Activated naive CD8-positive, alpha-beta T cell treated with anti-CD3 and anti-CD28 coated beads, Interleukin-2, amount 50 U/mL, for 16 hours (primary cell): ENCODE results near the gene CNST.

Source experiments
- DNase-seq: peaks from one replicate; pipeline ENCODE4 v3.0.0-alpha.2; 2020; ENCODE audit warnings: low read depth, low spot score

CNST gene, protein sequence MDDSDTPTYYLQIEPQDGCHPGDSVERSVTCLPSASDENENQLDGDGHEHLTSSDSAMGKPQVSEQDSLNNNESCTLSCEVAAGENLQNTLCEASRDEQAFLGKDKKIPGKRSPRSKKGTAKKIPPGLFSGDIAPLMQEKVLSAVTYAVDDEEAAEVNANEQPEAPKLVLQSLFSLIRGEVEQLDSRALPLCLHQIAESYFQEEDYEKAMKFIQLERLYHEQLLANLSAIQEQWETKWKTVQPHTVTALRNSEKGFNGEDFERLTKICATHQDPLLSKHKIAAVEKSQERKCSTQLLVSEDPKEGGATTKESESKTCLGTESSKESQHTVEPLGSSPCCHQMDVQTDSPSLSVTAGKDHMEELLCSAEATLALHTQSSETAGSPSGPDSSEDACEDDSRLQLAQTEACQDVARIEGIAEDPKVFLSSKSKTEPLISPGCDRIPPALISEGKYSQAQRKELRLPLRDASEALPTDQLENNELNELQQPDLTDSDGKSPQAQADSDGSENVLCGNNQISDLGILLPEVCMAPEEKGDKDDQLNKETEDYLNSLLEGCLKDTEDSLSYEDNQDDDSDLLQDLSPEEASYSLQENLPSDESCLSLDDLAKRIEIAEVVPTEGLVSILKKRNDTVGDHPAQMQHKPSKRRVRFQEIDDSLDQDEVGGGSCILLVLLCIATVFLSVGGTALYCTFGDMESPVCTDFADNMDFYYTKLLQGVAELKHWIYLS

DNA sequence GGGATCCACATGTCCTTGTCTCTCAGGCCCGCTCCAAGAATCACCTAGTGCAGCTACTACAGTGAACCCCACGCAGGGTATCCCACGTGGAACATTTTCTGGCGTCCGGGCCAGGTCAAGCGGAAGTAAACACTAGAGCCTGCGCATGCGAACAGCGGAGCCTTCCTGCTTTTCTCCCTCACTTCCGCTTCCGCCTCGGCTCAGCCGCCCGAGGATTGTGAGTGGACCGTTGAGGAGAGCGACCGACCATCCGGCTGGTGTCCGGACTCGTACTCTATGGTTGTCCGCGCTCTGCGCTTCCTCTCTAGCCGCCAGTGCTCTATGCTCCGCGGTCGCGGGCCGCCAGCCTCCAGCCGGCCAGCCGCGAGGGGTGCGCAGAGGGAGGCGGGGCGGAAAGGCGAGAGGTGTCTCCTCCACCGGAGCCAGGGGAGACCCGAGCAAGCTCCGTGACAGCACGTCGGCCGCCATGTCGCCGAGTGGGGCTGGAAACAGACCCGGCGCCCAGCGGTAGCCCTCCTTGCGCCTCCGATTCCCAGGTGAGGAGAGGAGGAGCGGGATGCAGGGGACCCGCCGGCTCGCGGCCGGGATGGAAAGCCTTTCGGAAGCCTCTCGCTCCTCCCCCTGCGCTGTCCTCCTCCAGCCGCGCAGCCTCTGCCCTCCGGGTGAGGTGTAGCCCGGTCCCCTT, at the start of gene CNST, which contains the start of gene TFB2M:
Gene CNST (plus strand): TSS at position 329 of the 685 bp plus-strand sequence. CDS start 25,107 bp downstream, outside the sequence.
Gene TFB2M (minus strand): TSS at position 134 of the 685 bp plus-strand sequence. CDS start 123 bp downstream, at position 11.
- peak; percentile 83 for DNase-seq

DNA sequence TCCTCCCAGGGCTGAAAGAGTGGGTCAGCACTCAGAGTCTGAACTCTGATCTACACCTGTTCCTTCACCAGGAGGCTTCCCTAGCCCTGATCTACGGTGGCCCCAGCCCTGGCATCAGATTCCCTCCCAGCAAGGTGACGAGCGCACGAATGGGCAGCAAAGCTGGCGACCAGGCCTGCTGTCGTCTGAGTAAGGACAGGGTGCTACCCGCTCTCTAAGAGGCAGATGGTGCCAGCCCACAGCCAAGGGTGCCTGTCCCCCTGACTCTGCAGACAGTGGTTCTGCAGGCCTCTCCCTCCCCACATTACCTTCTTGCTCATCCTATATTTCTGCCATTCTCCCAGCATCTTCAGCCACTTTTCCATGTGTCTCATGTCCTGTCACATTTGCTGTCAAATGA, 48.9 kb upstream of the CNST start:
- DNase-seq, result no peak

DNA sequence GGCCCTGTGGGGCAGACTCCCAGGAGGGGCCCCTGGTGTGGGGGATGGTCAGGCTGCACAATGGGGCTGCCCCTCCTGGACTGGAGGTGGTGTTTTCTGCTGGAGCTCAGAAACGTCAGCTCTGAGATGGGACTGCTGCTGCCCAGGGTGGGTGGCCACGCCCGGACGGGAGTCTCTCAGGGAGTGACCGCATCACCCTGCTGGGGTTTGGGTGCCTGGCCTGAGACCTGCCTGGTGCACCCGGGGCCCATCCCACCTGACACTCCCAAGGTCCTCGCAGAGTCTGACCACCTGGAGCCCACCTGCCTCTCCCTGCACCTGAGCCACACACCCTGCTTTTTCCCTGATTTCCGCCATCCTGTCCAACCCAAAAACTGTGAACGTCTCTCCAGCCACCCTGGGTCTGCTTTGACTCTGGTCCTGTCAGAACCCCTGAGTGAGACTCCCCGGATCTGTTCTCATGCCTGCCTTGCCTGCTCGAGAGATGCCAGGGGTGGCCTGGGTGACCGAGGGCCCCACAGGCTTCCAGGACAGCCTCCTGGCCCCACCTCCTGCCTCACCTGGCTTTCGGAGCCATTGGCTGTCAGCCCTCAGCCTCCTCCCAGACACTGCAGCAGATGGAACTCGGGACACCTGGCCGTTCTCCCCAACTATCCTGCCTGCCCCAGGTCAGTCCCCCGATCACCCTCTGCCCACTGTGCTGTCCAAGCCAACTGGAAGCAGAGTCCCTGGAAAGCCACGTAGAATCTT, 47.6 kb upstream of the CNST start:
- no peak for DNase-seq

GRCh38 chr1:246519514-246519913, 46.7 kb upstream of the CNST start:
- no peak for DNase-seq

- no peak for DNase-seq
Measured at GRCh38 chr1:246526380-246526779, 39.9 kb upstream of the CNST start.

- DNase-seq, result no peak
Measured at GRCh38 chr1:246526915-246527314, 39.3 kb upstream of the CNST start.

- DNase-seq, result no peak
Measured at GRCh38 chr1:246527402-246528088, 38.7 kb upstream of the CNST start.

GRCh38 chr1:246528933-246529731, 37.1 kb upstream of the CNST start:
- DNase-seq, result no peak

GRCh38 chr1:246530482-246530881, 35.8 kb upstream of the CNST start:
- no peak for DNase-seq

- no peak for DNase-seq
Measured at GRCh38 chr1:246532519-246532918, 33.7 kb upstream of the CNST start.

GRCh38 chr1:246533371-246533905, 32.8 kb upstream of the CNST start:
- DNase-seq, result no peak

DNA sequence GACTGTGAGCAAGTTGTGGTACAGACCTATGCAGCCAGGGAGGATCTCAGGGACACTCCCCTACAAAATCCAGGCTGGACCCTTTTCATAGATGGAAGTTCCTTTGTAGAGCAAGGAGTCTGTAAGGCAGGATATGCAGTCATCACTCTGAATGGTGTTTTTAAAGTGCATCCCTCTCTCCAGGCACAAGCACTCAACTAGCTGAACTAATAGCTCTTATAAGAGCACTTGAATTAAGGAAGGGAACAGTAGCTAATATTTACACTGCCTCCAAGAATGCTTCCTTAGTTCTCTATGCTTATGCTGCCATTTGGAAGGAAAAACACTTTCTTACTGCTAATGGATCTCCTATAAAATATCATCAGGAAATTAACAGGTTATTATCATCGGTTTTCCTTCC, 32.1 kb upstream of the CNST start:
- DNase-seq, result no peak

- DNase-seq, result no peak
Measured at GRCh38 chr1:246537441-246537840, 28.8 kb upstream of the CNST start.

DNA sequence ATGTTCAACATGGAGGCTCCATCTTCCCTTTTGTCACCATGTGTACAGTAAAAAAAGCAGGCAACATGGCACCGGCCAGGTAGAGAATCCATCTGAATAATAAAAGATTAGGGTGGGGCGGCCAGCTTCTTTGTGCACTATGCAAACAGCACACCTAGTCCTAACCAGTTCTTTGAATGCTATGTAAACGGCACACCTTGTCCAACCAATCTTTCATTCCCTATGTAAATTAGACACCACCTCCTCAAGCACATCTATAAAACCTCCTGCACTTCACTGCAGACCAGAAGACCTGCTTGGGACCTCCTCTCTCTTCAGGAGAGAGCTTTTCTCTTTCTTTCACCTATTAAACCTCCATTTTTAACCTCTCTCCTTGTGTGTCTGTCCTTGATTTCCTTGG, 28.4 kb upstream of the CNST start:
- DNase-seq, result no peak

- no peak for DNase-seq
Measured at GRCh38 chr1:246540738-246541491, 25.3 kb upstream of the CNST start.

- no peak for DNase-seq
Measured at GRCh38 chr1:246544001-246544400, 22.3 kb upstream of the CNST start.

GRCh38 chr1:246549665-246550064, 16.6 kb upstream of the CNST start:
- no peak for DNase-seq

GRCh38 chr1:246550402-246550801, 15.9 kb upstream of the CNST start:
- no peak for DNase-seq

DNA sequence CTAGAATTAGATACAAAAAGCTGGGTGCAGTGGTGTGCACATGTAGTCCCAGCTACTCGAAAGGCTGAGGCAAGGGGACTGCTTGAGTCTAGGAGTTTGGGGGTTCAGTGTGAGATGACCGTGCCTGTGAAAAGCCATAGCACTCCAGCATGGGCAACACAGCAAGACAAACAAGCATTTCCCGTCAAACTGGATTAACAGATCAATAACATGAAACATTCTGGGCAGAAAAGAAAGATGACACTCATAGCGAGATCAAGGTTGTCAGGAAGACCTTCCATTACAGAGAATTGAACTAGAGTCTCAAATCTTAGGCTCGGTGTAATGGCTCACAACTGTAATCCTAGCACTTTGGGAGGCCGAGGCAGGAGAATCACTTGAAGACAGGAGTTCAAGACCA, 14.1 kb upstream of the CNST start:
- DNase-seq, result no peak
